IPS DF 4.7 (cell line): Measurements from ENCODE around the gene ZNF646.
"Not testable (repeated sequence)": the region's sequence is repeated elsewhere in the genome, so short reads cannot be mapped to it uniquely, and the experiment has no call there.

ENCODE experiments used
- DNase-seq: peaks from one replicate; pipeline ENCODE4 v3.0.0-alpha.2; 2013; ENCODE audit warnings: low spot score; ENCODE audit errors: extremely low read depth

ZNF646 gene

DNA sequence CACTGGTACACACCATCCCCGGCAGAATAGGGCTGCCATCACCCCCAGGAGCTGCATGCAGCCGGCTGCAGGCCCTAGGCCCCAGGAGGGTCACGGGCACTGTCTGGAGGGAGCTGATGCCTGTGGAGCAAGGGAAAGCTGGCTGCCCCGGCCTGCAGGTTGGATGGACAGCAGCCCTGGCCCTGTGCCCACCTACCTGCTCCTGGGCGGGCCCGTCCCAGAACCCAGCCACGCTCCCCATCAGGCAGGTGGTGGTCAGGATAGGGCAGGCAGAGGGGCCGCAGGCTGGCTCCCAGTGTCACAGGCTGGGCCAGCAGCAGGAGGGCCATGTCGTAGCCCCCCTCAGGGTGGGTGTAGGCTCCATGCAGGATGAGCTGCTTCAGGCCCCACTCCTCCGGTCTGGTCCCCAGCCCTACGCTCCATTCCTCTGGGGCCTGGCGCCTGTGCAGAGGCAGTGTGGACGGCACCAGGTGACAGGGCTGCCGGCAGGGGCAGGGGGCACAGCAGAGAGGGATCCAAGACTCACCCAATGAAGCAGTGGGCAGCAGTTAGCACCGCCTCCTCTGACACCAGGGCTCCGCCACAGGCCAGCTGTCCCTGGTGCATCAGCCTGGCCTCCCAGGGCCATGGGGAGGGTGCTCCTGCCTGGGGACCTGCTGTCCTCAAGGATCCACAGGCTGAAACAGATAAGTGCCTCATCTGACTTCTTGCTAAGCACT is 10.5 kb downstream of the ZNF646 start:
- DNase-seq, result no peak

DNA sequence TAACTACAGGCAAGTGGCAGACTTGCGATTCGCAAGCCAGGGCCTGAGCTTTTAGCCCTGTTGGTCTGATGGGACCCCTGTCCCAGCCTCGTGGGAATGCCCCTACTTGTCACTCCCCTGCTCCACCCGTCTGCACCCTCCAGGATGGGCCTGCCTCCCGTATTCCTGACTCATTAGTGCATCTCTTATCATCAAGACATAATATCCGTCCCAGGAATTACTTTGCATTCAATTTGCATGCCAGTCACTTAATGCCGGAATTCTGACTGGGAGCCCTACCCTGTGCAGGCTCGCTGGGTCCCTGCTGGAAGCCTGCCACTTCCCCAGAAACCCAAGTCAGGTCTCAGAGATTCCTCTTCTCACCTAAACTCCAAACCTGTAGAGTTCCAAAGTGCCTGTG is 11.2 kb downstream of the ZNF646 start:
- DNase-seq, result no peak

DNA sequence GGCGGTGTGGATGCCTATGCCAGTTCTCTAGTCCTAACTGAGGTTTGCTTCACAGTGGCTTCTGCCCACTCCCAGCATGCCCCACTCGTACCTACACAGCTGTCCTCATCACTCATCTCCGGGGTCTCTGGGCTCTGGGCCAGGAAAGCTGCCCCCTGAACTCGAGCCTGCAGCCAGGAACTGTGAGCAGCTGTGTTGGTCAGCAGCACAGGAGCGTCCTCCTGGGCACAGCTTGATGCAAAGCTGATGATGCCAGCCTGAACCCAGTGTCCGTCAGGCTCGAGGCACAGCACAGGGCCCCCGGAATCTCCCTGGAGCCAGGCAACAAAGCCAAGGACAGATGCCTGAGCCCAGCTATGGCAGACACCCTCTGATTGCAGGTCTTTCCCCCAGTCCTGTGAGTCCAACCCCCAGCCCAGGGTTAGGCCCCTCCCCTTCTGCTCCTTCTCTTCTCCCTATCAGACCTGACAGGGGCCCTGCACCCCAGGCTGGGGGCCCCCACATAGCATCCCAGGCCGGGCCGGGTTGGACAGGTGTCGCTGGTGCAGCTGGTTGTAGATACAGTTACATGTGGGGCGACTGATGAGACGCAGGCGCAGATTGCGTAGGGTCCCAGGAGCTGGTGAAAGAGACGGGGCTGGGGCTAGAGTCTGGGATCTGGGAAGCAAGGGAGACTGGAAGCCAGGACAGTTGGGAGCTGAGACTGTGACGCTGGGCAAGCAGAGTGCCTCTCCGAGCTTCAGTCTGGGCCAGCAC is 11.8 kb downstream of the ZNF646 start:
- DNase-seq, result no peak

GRCh38 chr16:31086629-31086906 is 12.3 kb downstream of the ZNF646 start:
- DNase-seq, result no peak

- no peak for DNase-seq
Observed at GRCh38 chr16:31087481-31087880, 13.3 kb downstream of the ZNF646 start.

GRCh38 chr16:31087971-31088370 is 13.7 kb downstream of the ZNF646 start:
- DNase-seq, result no peak

DNA sequence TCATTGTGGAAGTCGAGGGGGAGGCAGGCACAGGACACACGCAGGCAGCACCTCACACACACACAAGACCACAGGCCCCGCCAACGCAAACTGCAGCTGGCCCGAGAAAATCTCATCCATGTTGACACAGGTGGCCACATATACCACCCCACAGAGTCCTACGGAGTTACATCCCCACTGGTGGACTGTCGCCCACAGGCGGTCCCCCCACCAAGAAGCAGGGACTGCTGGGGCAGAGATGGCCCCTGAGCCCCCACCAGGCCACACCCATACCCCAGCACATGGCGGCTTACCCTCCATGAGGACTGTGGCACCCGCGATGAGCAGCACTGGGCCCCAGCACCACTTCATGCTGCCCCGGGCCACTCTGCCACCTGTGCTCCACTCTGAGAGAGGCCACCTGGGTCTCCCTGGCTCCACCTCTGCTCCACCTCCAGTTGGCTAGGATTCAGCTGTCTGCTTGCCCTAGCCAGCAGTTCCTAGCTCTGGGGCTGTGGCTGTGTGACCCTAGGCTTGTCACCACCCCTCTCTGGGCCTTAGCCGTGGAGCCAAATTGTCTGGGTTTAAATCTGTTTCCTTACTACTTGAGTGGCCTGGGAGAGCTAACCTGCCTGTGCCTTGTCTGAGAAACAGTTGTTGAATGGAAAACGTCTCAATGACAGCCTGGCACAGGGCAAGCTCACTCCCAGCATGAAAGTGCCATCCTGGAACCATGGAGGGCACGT is 14.4 kb downstream of the ZNF646 start, which contains the start of gene PRSS53:
Gene PRSS53, minus strand, starts transcription at position 485 of the 725 bp plus-strand sequence. Its CDS starts 134 bp downstream, at position 351.
- DNase-seq, result no peak

- DNase-seq, result no peak
Observed at GRCh38 chr16:31089199-31089598, 15.0 kb downstream of the ZNF646 start.

- DNase-seq, result no peak
Observed at GRCh38 chr16:31090540-31090939, 16.3 kb downstream of the ZNF646 start.

DNA sequence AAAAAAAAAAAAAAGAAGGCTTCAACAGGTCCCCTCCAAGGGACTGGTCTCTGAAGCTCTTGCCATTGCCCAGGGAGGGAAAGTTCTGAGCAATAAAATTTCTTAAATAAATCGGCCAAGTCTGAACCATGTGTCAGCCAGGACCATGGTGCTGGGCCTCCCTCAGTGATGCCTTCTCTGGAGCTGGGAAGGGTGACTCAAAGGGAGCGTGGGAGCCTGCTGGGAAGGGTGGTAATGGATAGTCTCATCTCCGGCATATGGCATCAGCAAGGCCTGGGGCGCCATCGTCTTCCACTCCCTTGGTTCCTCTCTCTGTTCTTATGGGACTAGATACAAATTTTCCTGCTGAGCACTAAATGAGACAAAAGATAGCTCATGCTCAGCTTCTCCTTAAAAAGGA is 18.1 kb downstream of the ZNF646 start:
- no peak for DNase-seq

- no peak for DNase-seq
Observed at GRCh38 chr16:31093132-31093703, 19.0 kb downstream of the ZNF646 start.

DNA sequence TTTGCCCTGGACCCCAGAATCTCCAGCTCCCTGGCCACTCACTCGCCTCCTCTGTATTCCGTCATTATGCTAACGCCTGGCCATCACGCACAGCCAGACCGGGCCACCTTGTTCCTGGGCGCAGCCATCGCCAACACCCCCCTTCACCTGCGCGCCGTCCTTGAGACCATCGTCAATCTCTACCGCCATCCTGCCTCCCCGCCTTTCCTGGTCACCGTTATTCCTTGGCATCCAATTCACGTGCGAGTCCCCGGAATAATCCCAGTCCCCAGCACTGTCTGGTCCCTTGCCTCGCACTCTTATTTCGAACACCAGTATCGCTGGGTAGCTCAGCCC is 19.8 kb downstream of the ZNF646 start:
- DNase-seq, result no peak

DNA sequence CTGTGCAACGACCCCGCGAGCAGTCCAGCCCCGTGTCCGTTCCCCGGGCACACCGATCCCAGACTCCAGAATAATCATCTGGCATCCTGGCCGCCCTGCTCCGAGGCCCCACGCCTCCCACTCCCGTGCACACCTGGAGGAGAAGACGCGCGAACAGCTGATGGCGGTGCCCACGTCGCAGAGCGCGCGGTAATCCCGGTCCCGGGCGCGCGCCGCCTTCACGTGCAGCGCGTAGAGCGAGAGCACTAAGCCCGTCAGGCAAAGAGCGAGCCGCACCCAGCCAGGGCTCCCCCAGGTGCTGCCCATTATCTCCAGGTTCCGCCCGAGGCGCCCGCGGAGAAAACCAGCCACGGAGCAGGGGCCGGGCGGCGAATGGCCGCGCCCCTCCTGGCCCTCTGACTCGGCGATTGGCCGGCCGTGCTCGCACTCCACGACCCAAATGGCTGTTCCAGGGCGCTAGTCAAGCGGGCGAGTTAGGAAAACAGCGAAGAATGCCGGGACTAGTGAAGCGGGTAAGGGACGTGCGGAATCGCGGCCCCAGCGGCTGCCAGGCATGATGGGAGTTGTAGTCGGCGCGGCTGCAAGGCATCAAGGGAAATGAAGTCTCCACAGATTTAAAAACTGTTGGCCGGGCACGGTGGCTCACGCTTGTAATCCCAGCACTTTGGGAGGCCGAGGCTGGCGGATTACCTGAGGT is 20.4 kb downstream of the ZNF646 start, which contains the start of gene VKORC1:
Gene VKORC1, minus strand, starts transcription at position 374 of the 697 bp plus-strand sequence. Its CDS starts 68 bp downstream, at position 306.
- DNase-seq, result no peak

GRCh38 chr16:31099860-31100638 is 25.8 kb downstream of the ZNF646 start:
- no peak for DNase-seq

GRCh38 chr16:31100876-31101641 is 26.8 kb downstream of the ZNF646 start:
- not testable (repeated sequence) for DNase-seq

- no peak for DNase-seq
Observed at GRCh38 chr16:31105677-31106213, 31.5 kb downstream of the ZNF646 start.

GRCh38 chr16:31106509-31107464 is 32.6 kb downstream of the ZNF646 start:
- DNase-seq, result no peak

DNA sequence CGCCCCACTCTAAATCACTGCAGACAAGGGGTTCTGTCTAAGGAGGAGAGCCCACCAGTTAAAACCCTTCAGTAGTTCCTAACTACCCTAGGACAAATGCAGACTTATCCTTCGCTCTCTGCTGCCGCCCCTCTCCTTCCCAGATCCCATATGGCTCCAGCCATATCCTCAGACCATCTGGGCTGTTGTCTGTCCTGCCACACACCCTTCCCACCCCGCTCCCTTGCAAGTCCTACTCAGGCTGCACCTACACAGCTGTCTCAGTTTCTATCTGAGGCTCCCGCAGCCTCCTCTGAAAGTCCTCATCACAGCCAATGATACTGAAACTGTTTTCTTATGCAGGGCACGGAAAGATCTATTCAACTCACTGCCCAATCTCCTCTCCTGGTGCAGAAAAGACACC is 33.2 kb downstream of the ZNF646 start:
- DNase-seq, result no peak
